ENCODE data around the gene ATP5F1D.

Gene ATP5F1D

GRCh38 chr19:1220976-1221903, 20.3 kb upstream of the ATP5F1D start:
- DNase-seq: peak; percentile 59

GRCh38 chr19:1221904-1222255, 19.7 kb upstream of the ATP5F1D start:
- no peak for DNase-seq

GRCh38 chr19:1222394-1222793, 19.2 kb upstream of the ATP5F1D start:
- no peak for DNase-seq

- DNase-seq: no peak
Observed at GRCh38 chr19:1223018-1223855, 18.3 kb upstream of the ATP5F1D start.

- DNase-seq: no peak
Observed at GRCh38 chr19:1224047-1224825, 17.3 kb upstream of the ATP5F1D start.

GRCh38 chr19:1224847-1225246, 16.7 kb upstream of the ATP5F1D start:
- no peak for DNase-seq

- DNase-seq: no peak
Observed at GRCh38 chr19:1225440-1226226, 15.9 kb upstream of the ATP5F1D start.

GRCh38 chr19:1226227-1226518, 15.4 kb upstream of the ATP5F1D start:
- no peak for DNase-seq

- DNase-seq: no peak
Observed at GRCh38 chr19:1226522-1227303, 14.8 kb upstream of the ATP5F1D start.

- DNase-seq: no peak
Observed at GRCh38 chr19:1227304-1228054, 14.1 kb upstream of the ATP5F1D start.

- no peak for DNase-seq
Observed at GRCh38 chr19:1228161-1228957, 13.2 kb upstream of the ATP5F1D start.

GRCh38 chr19:1229056-1229923, 12.3 kb upstream of the ATP5F1D start:
- DNase-seq: no peak

GRCh38 chr19:1229924-1230782, 11.4 kb upstream of the ATP5F1D start:
- no peak for DNase-seq

GRCh38 chr19:1230783-1231489, 10.6 kb upstream of the ATP5F1D start:
- DNase-seq: no peak

GRCh38 chr19:1231729-1232637, 9.6 kb upstream of the ATP5F1D start:
- DNase-seq: no peak

- no peak for DNase-seq
Observed at GRCh38 chr19:1232652-1233072, 8.9 kb upstream of the ATP5F1D start.

Measured in suppressor macrophage treated with lipopolysaccharide for 4 hours (primary cell).